ENCODE data around the gene MAP4K3. TPM values are rescaled to one million over a fixed set of nuclear protein-coding genes. Genes with fewer than 3 reads are reported as not detected.
A peak's percentile ranks its signal among the peaks of the same experiment; 100 is the strongest.

Gene MAP4K3
- total and polyA plus RNA-seq, 12 donors: 8.1 to 49.0 (median 40.2) TPM

DNA sequence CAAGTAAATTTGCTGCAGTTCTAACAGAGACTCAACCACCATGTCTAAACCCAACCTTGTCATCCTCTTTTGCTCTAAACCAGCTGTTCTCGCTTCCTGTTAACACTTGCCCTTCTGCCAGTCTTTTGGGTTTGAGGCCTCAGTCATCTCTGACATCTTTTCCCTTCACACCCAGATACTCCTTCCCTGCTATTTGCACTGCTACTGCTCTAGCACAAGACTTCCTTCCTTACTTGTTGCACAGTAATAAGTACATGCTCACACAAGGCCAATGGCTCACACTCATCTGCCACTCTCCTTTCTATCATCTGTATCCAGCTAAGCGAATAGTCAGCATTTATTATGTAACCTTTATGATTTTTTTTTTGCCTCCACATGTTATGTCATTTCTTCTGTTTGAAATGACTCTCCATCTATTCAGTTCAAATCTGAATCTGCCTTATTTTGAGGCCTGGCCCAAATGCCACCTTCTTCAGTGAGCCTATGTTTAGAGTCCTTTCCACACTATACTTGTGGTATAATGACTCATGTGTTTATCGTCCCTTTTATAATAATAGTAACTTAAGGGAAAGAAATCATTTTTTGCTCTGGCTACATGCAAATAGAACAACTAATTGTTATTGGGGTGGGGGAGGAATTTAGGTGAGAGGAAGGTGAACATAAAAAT lies 170.8 kb downstream of the MAP4K3 start:
- 75 to 77% methylated on average over 3 of the region's 3 CpGs for WGBS, 2 donors
- Histone ChIP-seq H3K27ac (peak overlapping the region in 5 of 10 donors; percentile 2 to 19 (median 13)), H3K4me1 (peaks cover 0 to 17% (median 12%) of the 10 kb centered on the region in 9 donors), H3K27me3 (no peaks in the 10 kb centered on the region), H3K36me3 (peaks cover 0 to 95% (median 19%) of the 10 kb centered on the region in 9 donors), H3K4me3 (no peak overlapping the region), H3K9me3 (no peaks in the 10 kb centered on the region)
- peak in 3 of 8 donors; percentile 57 to 65 (median 61) for ATAC-seq
- TF ChIP-seq, protein P1, sequence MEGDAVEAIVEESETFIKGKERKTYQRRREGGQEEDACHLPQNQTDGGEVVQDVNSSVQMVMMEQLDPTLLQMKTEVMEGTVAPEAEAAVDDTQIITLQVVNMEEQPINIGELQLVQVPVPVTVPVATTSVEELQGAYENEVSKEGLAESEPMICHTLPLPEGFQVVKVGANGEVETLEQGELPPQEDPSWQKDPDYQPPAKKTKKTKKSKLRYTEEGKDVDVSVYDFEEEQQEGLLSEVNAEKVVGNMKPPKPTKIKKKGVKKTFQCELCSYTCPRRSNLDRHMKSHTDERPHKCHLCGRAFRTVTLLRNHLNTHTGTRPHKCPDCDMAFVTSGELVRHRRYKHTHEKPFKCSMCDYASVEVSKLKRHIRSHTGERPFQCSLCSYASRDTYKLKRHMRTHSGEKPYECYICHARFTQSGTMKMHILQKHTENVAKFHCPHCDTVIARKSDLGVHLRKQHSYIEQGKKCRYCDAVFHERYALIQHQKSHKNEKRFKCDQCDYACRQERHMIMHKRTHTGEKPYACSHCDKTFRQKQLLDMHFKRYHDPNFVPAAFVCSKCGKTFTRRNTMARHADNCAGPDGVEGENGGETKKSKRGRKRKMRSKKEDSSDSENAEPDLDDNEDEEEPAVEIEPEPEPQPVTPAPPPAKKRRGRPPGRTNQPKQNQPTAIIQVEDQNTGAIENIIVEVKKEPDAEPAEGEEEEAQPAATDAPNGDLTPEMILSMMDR (IDR thresholded peaks at IDR 0.05): no peak
- no peak for DNase-seq
- intact Hi-C loops (cut with DNase I): no loop called here

DNA sequence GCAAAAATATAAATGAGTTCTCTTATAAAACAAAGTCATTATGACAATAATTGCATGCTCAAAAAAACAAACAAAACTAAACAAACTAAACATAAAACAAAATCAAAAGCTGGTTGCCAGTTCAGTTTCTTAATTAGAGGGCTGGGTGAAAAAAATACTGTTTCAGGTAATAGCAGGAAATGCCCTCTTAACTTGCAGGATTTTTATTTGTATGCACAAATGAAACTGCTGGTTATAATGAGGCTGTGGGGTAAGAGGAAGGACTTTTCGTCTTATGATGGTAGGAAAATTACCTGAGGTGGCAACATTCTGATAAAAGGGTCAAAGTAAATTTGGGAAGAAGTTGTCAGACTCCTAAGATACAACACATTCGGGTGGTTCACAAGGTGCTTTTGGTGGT lies 171.8 kb downstream of the MAP4K3 start:
- DNase-seq (no peak), ATAC-seq (no peak)
- WGBS, 2 donors: 92 to 93% methylated on average over 2 of the region's 2 CpGs
- Histone ChIP-seq H3K4me1 (peaks cover 0 to 16% (median 12%) of the 10 kb centered on the region in 9 donors), H3K36me3 (peaks cover 0 to 95% (median 21%) of the 10 kb centered on the region in 9 donors), H3K4me3 (no peak overlapping the region), H3K27me3 (no peaks in the 10 kb centered on the region), H3K9me3 (no peaks in the 10 kb centered on the region), H3K27ac (no peak overlapping the region)
- TF ChIP-seq, protein P1 (IDR thresholded peaks at IDR 0.05): no peak
- intact Hi-C loops (cut with DNase I): no loop called here

DNA sequence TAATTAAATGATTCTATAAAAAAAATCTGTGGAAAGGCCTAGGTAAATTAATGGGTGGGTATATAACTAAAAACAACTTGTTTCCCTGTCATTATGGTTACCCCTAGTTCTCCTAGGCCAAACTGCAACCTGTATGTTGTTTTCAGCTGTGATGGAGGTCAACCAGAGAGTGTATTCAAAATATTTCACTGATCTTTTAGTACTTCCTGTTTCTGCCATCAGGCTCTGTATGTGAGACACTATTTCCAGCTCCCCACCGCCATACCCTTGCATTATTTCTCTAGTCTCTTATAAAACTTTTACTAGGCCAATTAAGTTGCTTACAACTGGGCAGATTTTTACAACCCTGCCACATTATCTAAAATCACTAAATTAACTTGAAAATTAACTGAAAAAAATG lies 172.4 kb downstream of the MAP4K3 start:
- Histone ChIP-seq H3K4me3 (no peak overlapping the region), H3K27me3 (no peaks in the 10 kb centered on the region), H3K36me3 (peaks cover 0 to 95% (median 24%) of the 10 kb centered on the region in 9 donors), H3K27ac (no peak overlapping the region), H3K4me1 (peaks cover 0 to 16% (median 11%) of the 10 kb centered on the region in 9 donors), H3K9me3 (no peaks in the 10 kb centered on the region)
- TF ChIP-seq, protein P1 (IDR thresholded peaks at IDR 0.05): no peak
- ATAC-seq: no peak
- no peak for DNase-seq
- intact Hi-C loops (cut with DNase I): no loop called here
- 91 to 95% methylated on average over 1 of the region's 1 CpG for WGBS, 2 donors

DNA sequence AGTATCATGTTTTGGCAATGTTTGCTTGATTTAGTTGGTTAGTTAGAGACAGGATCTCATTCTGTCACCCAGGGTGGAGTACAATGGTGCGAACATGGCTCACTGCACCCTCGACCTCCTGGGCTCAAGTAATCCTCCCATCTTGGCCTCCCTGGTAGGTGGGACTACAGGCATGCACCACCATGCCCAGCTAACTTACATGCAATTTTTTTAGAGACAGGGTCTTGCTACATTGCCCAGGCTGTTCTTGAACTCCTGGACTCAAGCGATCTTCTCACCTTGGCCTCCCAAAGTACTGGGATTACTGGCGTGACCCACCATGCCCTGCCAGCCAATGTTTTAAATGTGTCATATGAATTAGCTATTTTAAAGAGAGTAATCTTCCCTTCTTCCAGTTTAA lies 177.0 kb downstream of the MAP4K3 start:
- no peak overlapping the region for H3K27ac ChIP-seq
- DNase-seq (no peak), ATAC-seq (no peak)
- H3K27me3 ChIP-seq: no peaks in the 10 kb centered on the region
- TF ChIP-seq, protein P1 (IDR thresholded peaks at IDR 0.05): no peak
- H3K36me3 ChIP-seq: peaks cover 0 to 100% (median 35%) of the 10 kb centered on the region in 9 donors
- intact Hi-C loops (cut with DNase I): no loop called here
- WGBS, 2 donors: 97% methylated on average over 4 of the region's 4 CpGs
- H3K9me3 ChIP-seq: no peaks in the 10 kb centered on the region
- H3K4me3 ChIP-seq: no peak overlapping the region
- H3K4me1 ChIP-seq: no peaks in the 10 kb centered on the region
